ENCODE results near the gene GATA1. TPM values are rescaled to one million over a fixed set of nuclear protein-coding genes. Genes with fewer than 3 reads are reported as not detected.

Gene GATA1
- total RNA-seq, 1 donor from 2014 or later, result not detected

GRCh38 chrX:48786825-48787504, 575 bp downstream of the GATA1 start:
- H3K9me3 ChIP-seq (ENCODE audit: insufficient read depth, low read depth, low read length), result no peaks in the 10 kb centered on the region
- H4K20me1 ChIP-seq (ENCODE audit: insufficient read depth, low read length), result no peaks in the 10 kb centered on the region
- no peaks in the 10 kb centered on the region for H3K36me3 ChIP-seq (ENCODE audit: insufficient read depth, low read length)
- peaks cover 3% of the 10 kb centered on the region for H3K27me3 ChIP-seq (ENCODE audit: insufficient read depth, low read length)
- TF ChIP-seq CTCF (IDR thresholded peaks at IDR 0.05; ENCODE audit: insufficient read depth, low read depth, low read length) (no peak), EZH2 (IDR thresholded peaks at IDR 0.05; ENCODE audit: insufficient read depth, low read length) (no peak)
- H3K27me3 Mint-ChIP-seq (ENCODE audit: low read depth, unreplicated experiment), result peaks cover 25% of the 10 kb centered on the region
- DNase-seq (ENCODE audit: low read depth) (no peak), FAIRE-seq (no peak)
- no peaks in the 10 kb centered on the region for H3K4me1 Mint-ChIP-seq (ENCODE audit: low read depth, unreplicated experiment)
- H3K79me2 ChIP-seq (ENCODE audit: insufficient read depth, low read length), result no peaks in the 10 kb centered on the region
- H3K9me3 Mint-ChIP-seq (ENCODE audit: unreplicated experiment), result no peaks in the 10 kb centered on the region
- no peaks in the 10 kb centered on the region for H3K36me3 Mint-ChIP-seq (ENCODE audit: low read depth, unreplicated experiment)
- H3K4me3 Mint-ChIP-seq (ENCODE audit: unreplicated experiment), result no peak overlapping the region
- no peak overlapping the region for H3K9ac ChIP-seq (ENCODE audit: low read length)
- no peak overlapping the region for H3K27ac Mint-ChIP-seq (ENCODE audit: unreplicated experiment)
- H3K4me2 ChIP-seq (ENCODE audit: low read length), result no peak overlapping the region
- H2AFZ ChIP-seq (ENCODE audit: low read depth, low read length), result no peak overlapping the region
- no peak overlapping the region for H3K27ac ChIP-seq (ENCODE audit: low read depth, low read length)
- no peaks in the 10 kb centered on the region for H3K4me1 ChIP-seq (ENCODE audit: insufficient read depth, low read length)
- H3K4me3 ChIP-seq (ENCODE audit: insufficient read depth, low read depth, low read length), result no peak overlapping the region

- H3K27me3 Mint-ChIP-seq (ENCODE audit: low read depth, unreplicated experiment), result peaks cover 25% of the 10 kb centered on the region
- no peaks in the 10 kb centered on the region for H3K9me3 ChIP-seq (ENCODE audit: insufficient read depth, low read depth, low read length)
- H3K9me3 Mint-ChIP-seq (ENCODE audit: unreplicated experiment), result no peaks in the 10 kb centered on the region
- DNase-seq (ENCODE audit: low read depth) (no peak), FAIRE-seq (no peak)
- no peak overlapping the region for H3K4me3 ChIP-seq (ENCODE audit: insufficient read depth, low read depth, low read length)
- no peak overlapping the region for H3K27ac Mint-ChIP-seq (ENCODE audit: unreplicated experiment)
- no peaks in the 10 kb centered on the region for H3K4me1 ChIP-seq (ENCODE audit: insufficient read depth, low read length)
- H3K4me3 Mint-ChIP-seq (ENCODE audit: unreplicated experiment), result no peak overlapping the region
- H3K4me1 Mint-ChIP-seq (ENCODE audit: low read depth, unreplicated experiment), result no peaks in the 10 kb centered on the region
- H3K36me3 ChIP-seq (ENCODE audit: insufficient read depth, low read length), result no peaks in the 10 kb centered on the region
- H3K27ac ChIP-seq (ENCODE audit: low read depth, low read length), result no peak overlapping the region
- H2AFZ ChIP-seq (ENCODE audit: low read depth, low read length), result no peak overlapping the region
- H3K9ac ChIP-seq (ENCODE audit: low read length), result no peak overlapping the region
- H3K27me3 ChIP-seq (ENCODE audit: insufficient read depth, low read length), result peaks cover 3% of the 10 kb centered on the region
- no peaks in the 10 kb centered on the region for H3K36me3 Mint-ChIP-seq (ENCODE audit: low read depth, unreplicated experiment)
- H4K20me1 ChIP-seq (ENCODE audit: insufficient read depth, low read length), result no peaks in the 10 kb centered on the region
- no peak for TF ChIP-seq CTCF (IDR thresholded peaks at IDR 0.05; ENCODE audit: insufficient read depth, low read depth, low read length)
- no peak for TF ChIP-seq EZH2 (IDR thresholded peaks at IDR 0.05; ENCODE audit: insufficient read depth, low read length)
- no peaks in the 10 kb centered on the region for H3K79me2 ChIP-seq (ENCODE audit: insufficient read depth, low read length)
- no peak overlapping the region for H3K4me2 ChIP-seq (ENCODE audit: low read length)
Observed at GRCh38 chrX:48787505-48788443, 1.4 kb downstream of the GATA1 start.
